Neutrophil (primary cell): ENCODE data around the gene OBI1.

Source experiments
- H3K27ac ChIP-seq: fragments of 200-600 bp; sonication (generic); 2 replicates; pipeline ENCODE4 v1.5.1; 2016; ENCODE audit warnings: mild to moderate bottlenecking, moderate library complexity
- H3K27me3 ChIP-seq: fragments of 200-600 bp; sonication (generic); 2 replicates; pipeline ENCODE4 v1.6.0; 2016; ENCODE audit warnings: mild to moderate bottlenecking
- H3K36me3 ChIP-seq: fragments of 200-600 bp; sonication (generic); 2 replicates; pipeline ENCODE4 v1.5.1; 2017
- H3K4me1 ChIP-seq, 2 experiments: fragments of 200-600 bp in 1 of 2; sonication (generic) in 1 of 2; 1 replicate in 1 of 2; 2 replicates in 1 of 2; pipeline versions ENCODE4 v1.5.1 to v1.6.1; 2013 to 2016; ENCODE audit warnings: low read depth in 1 of 2, low read length in 1 of 2, mild to moderate bottlenecking in 1 of 2, moderate library complexity in 1 of 2; ENCODE audit not compliant: control insufficient read depth in 1 of 2, insufficient read depth in 1 of 2
- H3K4me3 ChIP-seq, 2 experiments: fragments of 200-600 bp in 1 of 2; sonication (generic) in 1 of 2; 1 replicate in 1 of 2; 2 replicates in 1 of 2; pipeline ENCODE4 v1.5.1; 2013 to 2016; ENCODE audit warnings: low read depth in 1 of 2, low read length in 1 of 2, mild to moderate bottlenecking in 1 of 2, moderate library complexity in 1 of 2
- H3K9me3 ChIP-seq: fragments of 200-600 bp; sonication (generic); 2 replicates; pipeline ENCODE4 v1.5.1; 2016
- TF ChIP-seq, protein P1 (sequence below): fragments of 200-600 bp; sonication (generic); IDR thresholded peaks from 2 replicates; pipeline ENCODE4 v1.5.1; 2016; ENCODE audit warnings: antibody characterized with exemption

Gene OBI1

DNA sequence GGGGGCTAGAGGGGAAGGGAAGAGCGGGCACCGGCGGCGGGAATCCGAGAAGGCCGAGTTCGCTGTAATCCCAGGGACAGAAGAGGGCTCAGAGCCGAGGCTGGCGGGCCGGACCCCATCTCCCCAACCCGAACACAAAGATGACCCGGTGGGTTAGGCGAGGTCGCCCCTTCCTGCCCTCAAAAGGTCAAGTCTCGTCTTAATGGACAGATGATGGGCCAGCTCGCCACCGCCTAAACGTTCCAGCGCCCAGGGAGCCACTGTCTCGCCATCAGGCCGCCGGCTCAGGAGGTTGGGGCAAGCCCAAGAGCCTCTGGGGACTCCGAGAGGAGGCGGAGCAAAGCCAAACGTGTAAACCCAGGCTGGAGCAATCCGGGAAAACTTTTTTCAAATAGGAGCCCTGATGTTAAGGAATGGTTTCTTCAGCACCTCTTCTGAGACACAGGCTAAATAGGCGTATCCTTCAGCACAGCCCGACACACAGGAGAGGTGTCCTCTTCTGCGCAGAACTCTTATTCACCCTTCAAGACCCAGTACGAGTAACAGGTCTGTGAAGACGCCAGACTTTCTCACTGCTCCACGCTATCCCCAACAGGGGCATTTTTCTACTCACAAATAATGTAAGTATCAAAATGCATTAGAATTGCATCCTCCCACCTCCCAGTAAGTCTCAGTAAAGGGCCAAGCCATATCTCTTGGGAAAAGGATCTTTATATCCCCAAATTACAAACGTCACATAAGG, 49.3 kb downstream of the OBI1 start:
- TF ChIP-seq, protein P1, sequence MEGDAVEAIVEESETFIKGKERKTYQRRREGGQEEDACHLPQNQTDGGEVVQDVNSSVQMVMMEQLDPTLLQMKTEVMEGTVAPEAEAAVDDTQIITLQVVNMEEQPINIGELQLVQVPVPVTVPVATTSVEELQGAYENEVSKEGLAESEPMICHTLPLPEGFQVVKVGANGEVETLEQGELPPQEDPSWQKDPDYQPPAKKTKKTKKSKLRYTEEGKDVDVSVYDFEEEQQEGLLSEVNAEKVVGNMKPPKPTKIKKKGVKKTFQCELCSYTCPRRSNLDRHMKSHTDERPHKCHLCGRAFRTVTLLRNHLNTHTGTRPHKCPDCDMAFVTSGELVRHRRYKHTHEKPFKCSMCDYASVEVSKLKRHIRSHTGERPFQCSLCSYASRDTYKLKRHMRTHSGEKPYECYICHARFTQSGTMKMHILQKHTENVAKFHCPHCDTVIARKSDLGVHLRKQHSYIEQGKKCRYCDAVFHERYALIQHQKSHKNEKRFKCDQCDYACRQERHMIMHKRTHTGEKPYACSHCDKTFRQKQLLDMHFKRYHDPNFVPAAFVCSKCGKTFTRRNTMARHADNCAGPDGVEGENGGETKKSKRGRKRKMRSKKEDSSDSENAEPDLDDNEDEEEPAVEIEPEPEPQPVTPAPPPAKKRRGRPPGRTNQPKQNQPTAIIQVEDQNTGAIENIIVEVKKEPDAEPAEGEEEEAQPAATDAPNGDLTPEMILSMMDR, result no peak
- Histone ChIP-seq H3K27ac (no peak overlapping the region), H3K9me3 (no peaks in the 10 kb centered on the region), H3K27me3 (peaks cover 81% of the 10 kb centered on the region), H3K36me3 (no peaks in the 10 kb centered on the region), H3K4me1 (peaks cover 20 to 24% of the 10 kb centered on the region in 2 experiments), H3K4me3 (peak overlapping the region in 1 of 2 experiments; percentile 10)

DNA sequence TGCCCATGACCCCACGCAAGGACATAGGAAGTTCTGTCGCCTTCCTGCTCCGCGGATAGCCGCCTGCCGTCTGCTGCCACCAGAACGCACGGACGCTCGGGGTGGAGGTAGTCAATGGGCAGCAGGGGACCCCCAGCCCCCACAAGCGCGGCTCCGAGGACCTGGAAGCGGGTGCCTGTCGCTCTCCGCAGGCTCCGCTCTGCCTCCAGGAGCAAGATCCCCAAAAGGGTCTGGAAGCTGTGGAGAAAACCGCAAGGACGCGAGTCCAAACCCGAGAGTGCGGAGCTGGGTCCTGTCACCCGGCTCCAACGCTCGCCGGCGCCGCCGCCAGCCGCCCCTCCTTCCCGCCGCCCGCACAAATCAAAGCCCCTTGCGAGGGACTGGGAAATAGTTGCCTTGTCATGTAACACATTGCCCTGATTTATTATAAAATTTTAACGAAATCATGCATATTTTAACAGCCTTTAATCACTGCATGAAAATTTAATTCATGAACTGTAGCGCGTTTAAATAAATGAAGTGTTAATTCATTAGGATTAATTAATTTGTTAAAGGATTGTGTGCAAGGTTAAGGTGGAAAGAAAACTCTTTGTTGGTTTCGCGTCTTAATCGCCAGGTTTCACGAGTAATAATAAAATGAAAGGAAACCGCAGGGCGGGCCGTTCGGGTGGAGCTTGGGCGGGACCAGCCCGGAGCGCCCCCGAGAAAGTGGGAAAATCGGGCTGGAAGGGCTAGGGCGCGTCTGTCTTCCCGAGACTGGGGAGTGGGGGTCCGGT, 50.1 kb downstream of the OBI1 start:
- Histone ChIP-seq H3K27me3 (peaks cover 88% of the 10 kb centered on the region), H3K9me3 (no peaks in the 10 kb centered on the region), H3K27ac (no peak overlapping the region), H3K4me1 (peaks cover 23 to 27% of the 10 kb centered on the region in 2 experiments), H3K36me3 (no peaks in the 10 kb centered on the region), H3K4me3 (peak overlapping the region in 1 of 2 experiments; percentile 10)
- TF ChIP-seq, protein P1, result no peak

GRCh38 chr13:78608252-78608687, 50.7 kb downstream of the OBI1 start:
- Histone ChIP-seq H3K4me3 (no peak overlapping the region), H3K27me3 (peaks cover 94% of the 10 kb centered on the region)

DNA sequence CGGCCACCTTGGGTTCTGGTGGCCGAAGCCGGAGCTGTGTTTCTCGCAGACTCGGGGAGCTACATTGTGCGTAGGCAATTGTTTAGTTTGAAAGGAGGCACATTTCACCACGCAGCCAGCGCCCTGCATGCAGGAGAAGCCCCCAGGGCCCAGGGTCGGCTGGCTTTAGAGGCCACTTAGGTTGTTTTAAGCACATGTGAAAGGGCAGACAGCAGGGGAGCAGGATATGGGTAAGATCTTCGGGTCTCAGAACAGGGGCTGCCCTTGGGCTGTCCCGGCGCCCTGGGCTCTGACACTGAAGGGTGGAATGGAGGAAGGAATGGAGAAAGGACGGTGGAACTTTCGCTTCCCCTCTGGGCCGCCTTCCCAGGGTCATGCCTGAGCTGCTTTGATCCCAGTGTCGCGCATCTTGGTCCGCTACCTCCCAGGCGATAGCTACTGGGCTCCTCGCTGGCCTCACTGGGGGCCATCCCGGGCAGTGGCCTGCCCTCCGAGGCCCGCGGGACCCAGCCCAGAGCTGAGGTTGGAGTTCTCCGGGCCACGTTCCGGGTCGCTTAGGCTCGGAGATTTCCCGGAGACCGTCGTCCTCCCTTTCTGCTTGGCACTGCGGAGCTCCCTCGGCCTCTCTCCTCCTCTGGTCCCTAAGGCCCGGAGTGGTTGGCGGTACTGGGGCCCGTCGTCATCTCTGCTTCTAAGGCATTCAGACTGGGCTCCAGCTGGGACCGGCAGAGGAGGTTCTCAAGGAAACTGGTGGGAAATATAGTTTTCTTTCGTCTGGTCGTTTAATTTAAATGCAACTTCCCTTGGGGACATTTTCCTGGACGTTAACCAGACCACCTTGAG, 51.3 kb downstream of the OBI1 start:
- Histone ChIP-seq H3K4me1 (peaks cover 36 to 39% of the 10 kb centered on the region in 2 experiments), H3K4me3 (no peak overlapping the region), H3K36me3 (no peaks in the 10 kb centered on the region), H3K27me3 (peaks cover 100% of the 10 kb centered on the region), H3K27ac (no peak overlapping the region), H3K9me3 (no peaks in the 10 kb centered on the region)
- TF ChIP-seq, protein P1, result no peak

More at GRCh38 chr13:78608252-78608687, 50.7 kb downstream of the OBI1 start:
- no peaks in the 10 kb centered on the region for H3K9me3 ChIP-seq
- no peaks in the 10 kb centered on the region for H3K36me3 ChIP-seq
- TF ChIP-seq, protein P1, result no peak
- no peak overlapping the region for H3K27ac ChIP-seq
- H3K4me1 ChIP-seq, result peaks cover 29 to 33% of the 10 kb centered on the region in 2 experiments
